Astrocyte (in vitro differentiated cells and primary cell): ENCODE measurements around the gene HPS3. TPM values are rescaled to one million over a fixed set of nuclear protein-coding genes. Genes with fewer than 3 reads are reported as not detected.

ENCODE experiments used
- DNase-seq: peaks from one replicate; pipeline ENCODE4 v3.0.0-alpha.2; 2010; ENCODE audit warnings: low read depth
- FAIRE-seq: peaks from 2 replicates; lab custom pipeline; 2011; peaks lifted over from hg19 to GRCh38; lab: Jason Lieb, UNC
- H2AFZ ChIP-seq: 2 replicates; pipeline ENCODE4 v1.6.0; 2012; ENCODE audit warnings: low read depth, low read length, inconsistent platforms
- H3K27ac ChIP-seq: 2 replicates; pipeline ENCODE4 v1.5.1; 2011; ENCODE audit warnings: low read depth, low read length, inconsistent platforms
- H3K27me3 ChIP-seq: 2 replicates; pipeline ENCODE4 v1.6.0; 2011; ENCODE audit warnings: low read length, inconsistent platforms; ENCODE audit not compliant: insufficient read depth
- H3K36me3 ChIP-seq: 2 replicates; pipeline ENCODE4 v1.5.1; 2011; ENCODE audit warnings: low read length, inconsistent platforms; ENCODE audit not compliant: insufficient read depth
- H3K4me1 ChIP-seq: 2 replicates; pipeline ENCODE4 v1.5.1; 2011; ENCODE audit warnings: low read length, inconsistent platforms; ENCODE audit not compliant: insufficient read depth
- H3K4me2 ChIP-seq: 2 replicates; pipeline ENCODE4 v1.6.0; 2012; ENCODE audit warnings: low read length, inconsistent platforms
- H3K4me3 ChIP-seq: 2 replicates; pipeline ENCODE4 v1.5.1; 2011; ENCODE audit warnings: low read depth, mild to moderate bottlenecking, low read length, inconsistent platforms; ENCODE audit not compliant: insufficient read depth
- H3K79me2 ChIP-seq: 2 replicates; pipeline ENCODE4 v1.6.0; 2012; ENCODE audit warnings: mild to moderate bottlenecking, low read length, inconsistent platforms; ENCODE audit not compliant: insufficient read depth
- H3K9ac ChIP-seq: 2 replicates; pipeline ENCODE4 v1.6.0; 2012; ENCODE audit warnings: mild to moderate bottlenecking, low read length, inconsistent platforms
- H3K9me3 ChIP-seq: 2 replicates; pipeline ENCODE4 v1.5.1; 2012; ENCODE audit warnings: low read depth, mild to moderate bottlenecking, low read length, inconsistent platforms; ENCODE audit not compliant: insufficient read depth
- H4K20me1 ChIP-seq: 2 replicates; pipeline ENCODE4 v1.6.0; 2012; ENCODE audit warnings: low read length, inconsistent platforms; ENCODE audit not compliant: insufficient read depth
- H3K27ac Mint-ChIP-seq: one replicate; pipeline ENCODE4 v1.8.0; 2021; ENCODE audit warnings: mild to moderate bottlenecking, mixed read lengths; ENCODE audit not compliant: unreplicated experiment
- H3K27me3 Mint-ChIP-seq: one replicate; pipeline ENCODE4 v1.8.0; 2021; ENCODE audit warnings: low read depth, mixed read lengths; ENCODE audit not compliant: unreplicated experiment
- H3K36me3 Mint-ChIP-seq: one replicate; pipeline ENCODE4 v1.8.0; 2021; ENCODE audit warnings: low read depth, mixed read lengths; ENCODE audit not compliant: unreplicated experiment
- H3K4me1 Mint-ChIP-seq: one replicate; pipeline ENCODE4 v1.8.0; 2021; ENCODE audit warnings: low read depth, mixed read lengths; ENCODE audit not compliant: unreplicated experiment
- H3K4me3 Mint-ChIP-seq: one replicate; pipeline ENCODE4 v1.8.0; 2021; ENCODE audit warnings: mild to moderate bottlenecking, moderate library complexity, mixed read lengths; ENCODE audit not compliant: unreplicated experiment
- H3K9me3 Mint-ChIP-seq: one replicate; pipeline ENCODE4 v1.8.0; 2021; ENCODE audit warnings: mild to moderate bottlenecking, mixed read lengths; ENCODE audit not compliant: unreplicated experiment
- EZH2 ChIP-seq: IDR thresholded peaks from 2 replicates; pipeline ENCODE4 v1.6.1; 2012; ENCODE audit warnings: mild to moderate bottlenecking, low read length, inconsistent platforms; ENCODE audit not compliant: insufficient read depth
- total RNA-seq: library from RNA; stranded (reverse); gene quantifications from 2 replicates; pipeline ENCODE4 v1.2.1, GENCODE V29; 2021
- TF ChIP-seq, protein P1 (sequence below): IDR thresholded peaks from 2 replicates; pipeline ENCODE4 v1.5.1; 2011; ENCODE audit warnings: low read depth, mild to moderate bottlenecking, inconsistent platforms, low read length, moderate library complexity; ENCODE audit not compliant: insufficient read depth

Gene HPS3
- total RNA-seq, 1 donor from 2014 or later, result 10.9 TPM

DNA sequence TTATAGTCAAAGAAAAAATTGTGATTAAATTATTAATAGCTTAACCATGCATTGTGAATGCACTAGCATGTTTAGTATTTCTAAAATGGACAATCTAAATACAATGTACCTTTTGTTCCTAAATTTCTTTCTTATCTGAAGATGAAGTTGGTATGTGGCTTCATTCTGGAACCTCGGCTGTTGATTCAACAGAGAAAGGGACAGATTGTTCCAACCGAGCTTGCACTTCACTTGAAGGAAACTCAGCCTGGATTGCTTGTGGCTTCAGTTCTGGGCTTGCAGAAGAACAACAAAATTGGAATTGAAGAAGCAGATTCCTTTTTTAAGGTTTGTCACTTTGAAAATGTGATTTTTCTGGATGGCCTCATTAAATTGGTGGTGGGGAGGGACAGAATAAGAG lies 32.6 kb downstream of the HPS3 start:
- TF ChIP-seq, protein P1, sequence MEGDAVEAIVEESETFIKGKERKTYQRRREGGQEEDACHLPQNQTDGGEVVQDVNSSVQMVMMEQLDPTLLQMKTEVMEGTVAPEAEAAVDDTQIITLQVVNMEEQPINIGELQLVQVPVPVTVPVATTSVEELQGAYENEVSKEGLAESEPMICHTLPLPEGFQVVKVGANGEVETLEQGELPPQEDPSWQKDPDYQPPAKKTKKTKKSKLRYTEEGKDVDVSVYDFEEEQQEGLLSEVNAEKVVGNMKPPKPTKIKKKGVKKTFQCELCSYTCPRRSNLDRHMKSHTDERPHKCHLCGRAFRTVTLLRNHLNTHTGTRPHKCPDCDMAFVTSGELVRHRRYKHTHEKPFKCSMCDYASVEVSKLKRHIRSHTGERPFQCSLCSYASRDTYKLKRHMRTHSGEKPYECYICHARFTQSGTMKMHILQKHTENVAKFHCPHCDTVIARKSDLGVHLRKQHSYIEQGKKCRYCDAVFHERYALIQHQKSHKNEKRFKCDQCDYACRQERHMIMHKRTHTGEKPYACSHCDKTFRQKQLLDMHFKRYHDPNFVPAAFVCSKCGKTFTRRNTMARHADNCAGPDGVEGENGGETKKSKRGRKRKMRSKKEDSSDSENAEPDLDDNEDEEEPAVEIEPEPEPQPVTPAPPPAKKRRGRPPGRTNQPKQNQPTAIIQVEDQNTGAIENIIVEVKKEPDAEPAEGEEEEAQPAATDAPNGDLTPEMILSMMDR, result no peak
- no peak for TF ChIP-seq EZH2
- no peaks in the 10 kb centered on the region for H3K27me3 Mint-ChIP-seq

DNA sequence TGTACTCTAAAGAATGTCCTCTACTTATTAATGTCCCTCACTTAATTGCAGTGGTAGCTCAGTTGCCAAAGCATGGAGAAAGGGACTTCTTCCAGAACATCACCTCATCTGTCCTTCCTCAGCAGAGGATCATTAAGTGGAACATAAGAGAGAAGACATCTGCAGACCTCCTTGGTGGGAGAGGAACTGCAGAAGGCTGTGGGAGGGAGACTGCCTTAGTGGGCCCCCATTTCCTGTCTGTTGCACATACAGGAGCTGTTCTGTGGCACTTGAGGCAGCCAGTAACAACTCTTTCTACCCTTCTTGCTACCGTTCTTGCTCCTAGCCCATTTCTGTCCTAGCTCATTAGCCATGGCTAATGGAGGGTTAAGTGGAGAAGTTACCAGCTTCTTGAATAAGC lies 33.6 kb downstream of the HPS3 start:
- no peaks in the 10 kb centered on the region for H3K9me3 Mint-ChIP-seq
- no peak overlapping the region for H3K27ac ChIP-seq
- FAIRE-seq (no peak), DNase-seq (no peak)
- no peak overlapping the region for H3K4me3 ChIP-seq
- H3K4me2 ChIP-seq, result no peak overlapping the region
- no peaks in the 10 kb centered on the region for H3K27me3 Mint-ChIP-seq
- H3K36me3 Mint-ChIP-seq, result peaks cover 12% of the 10 kb centered on the region
- TF ChIP-seq EZH2, result no peak
- TF ChIP-seq, protein P1, result no peak
- H3K27me3 ChIP-seq, result no peaks in the 10 kb centered on the region
- H3K27ac Mint-ChIP-seq, result no peak overlapping the region
- no peak overlapping the region for H3K9ac ChIP-seq
- no peaks in the 10 kb centered on the region for H3K4me1 ChIP-seq
- H3K36me3 ChIP-seq, result peaks cover 9% of the 10 kb centered on the region
- no peaks in the 10 kb centered on the region for H3K9me3 ChIP-seq
- no peak overlapping the region for H3K4me3 Mint-ChIP-seq
- no peaks in the 10 kb centered on the region for H4K20me1 ChIP-seq
- H2AFZ ChIP-seq, result no peak overlapping the region
- no peaks in the 10 kb centered on the region for H3K79me2 ChIP-seq
- no peaks in the 10 kb centered on the region for H3K4me1 Mint-ChIP-seq

More for the DNA sequence above, 32.6 kb downstream of the HPS3 start:
- H3K4me1 Mint-ChIP-seq, result no peaks in the 10 kb centered on the region
- FAIRE-seq (no peak), DNase-seq (no peak)
- no peaks in the 10 kb centered on the region for H3K79me2 ChIP-seq
- peaks cover 14% of the 10 kb centered on the region for H3K36me3 ChIP-seq
- no peaks in the 10 kb centered on the region for H4K20me1 ChIP-seq
- H3K4me3 ChIP-seq, result no peak overlapping the region
- H3K4me3 Mint-ChIP-seq, result no peak overlapping the region
- no peak overlapping the region for H3K27ac ChIP-seq
- H3K9me3 Mint-ChIP-seq, result no peaks in the 10 kb centered on the region
- no peaks in the 10 kb centered on the region for H3K27me3 ChIP-seq
- no peaks in the 10 kb centered on the region for H3K4me1 ChIP-seq
- H2AFZ ChIP-seq, result no peak overlapping the region
- H3K9me3 ChIP-seq, result no peaks in the 10 kb centered on the region
- no peak overlapping the region for H3K4me2 ChIP-seq
- no peak overlapping the region for H3K27ac Mint-ChIP-seq
- H3K36me3 Mint-ChIP-seq, result peaks cover 12% of the 10 kb centered on the region
- H3K9ac ChIP-seq, result no peak overlapping the region

DNA sequence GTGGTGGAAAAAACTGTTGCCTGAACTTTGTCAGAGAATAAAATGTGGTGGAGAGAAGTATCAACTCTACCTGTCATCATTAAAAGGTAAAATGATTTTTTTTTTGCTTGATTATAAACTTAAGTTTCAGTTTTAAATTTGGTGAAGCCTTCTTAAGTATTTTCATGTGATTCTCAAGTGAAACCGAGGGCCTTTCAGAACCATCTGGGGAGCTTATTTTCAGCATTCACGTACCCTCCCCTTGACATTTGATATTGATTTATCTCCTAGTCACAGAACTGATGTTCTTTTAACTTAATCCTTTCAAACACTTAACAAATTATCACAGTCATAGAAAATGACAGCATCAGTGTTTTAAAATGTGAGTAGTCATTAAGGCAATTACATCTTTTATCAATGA lies 38.5 kb downstream of the HPS3 start:
- Histone ChIP-seq H3K9ac (no peak overlapping the region), H4K20me1 (no peaks in the 10 kb centered on the region), H3K9me3 (no peaks in the 10 kb centered on the region), H3K27me3 (no peaks in the 10 kb centered on the region), H3K36me3 (peaks cover 13% of the 10 kb centered on the region), H2AFZ (no peak overlapping the region), H3K4me3 (no peak overlapping the region), H3K27ac (no peak overlapping the region), H3K4me2 (no peak overlapping the region), H3K79me2 (no peaks in the 10 kb centered on the region), H3K4me1 (no peaks in the 10 kb centered on the region)
- TF ChIP-seq, protein P1, result no peak
- TF ChIP-seq EZH2, result no peak
- DNase-seq, result no peak
- no peaks in the 10 kb centered on the region for H3K9me3 Mint-ChIP-seq
- H3K4me3 Mint-ChIP-seq, result no peak overlapping the region
- FAIRE-seq, result no peak
- no peak overlapping the region for H3K27ac Mint-ChIP-seq
- H3K36me3 Mint-ChIP-seq, result peaks cover 12% of the 10 kb centered on the region
- no peaks in the 10 kb centered on the region for H3K27me3 Mint-ChIP-seq
- no peaks in the 10 kb centered on the region for H3K4me1 Mint-ChIP-seq
